H1 (cell line): Measurements from ENCODE around the gene RAD54L. TPM values are rescaled to one million over a fixed set of nuclear protein-coding genes. Genes with fewer than 3 reads are reported as not detected.

Experiments used
- NRF1 ChIP-seq: IDR thresholded peaks from 2 replicates; pipeline ENCODE4 v1.6.1; 2011; ENCODE audit warnings: mild to moderate bottlenecking, low read depth, low read length, improper control_type of control experiment
- polyA plus RNA-seq, 7 experiments: library from polyadenylated mRNA; depleted of rRNA in 3 of 7; stranded (reverse) in 5 of 7; unstranded in 2 of 7; fragments of >200 nt in 5 of 7; fragments of 200-250 nt in 2 of 7; gene quantifications; 1 replicate in 5 of 7; 2 replicates in 1 of 7; 4 replicates in 1 of 7; pipeline versions ENCODE4 v1.2.1 to v1.2.3, GENCODE V29; 2011 to 2013; ENCODE audit warnings: missing spikeins in 2 of 7, mixed read lengths in 2 of 7
- total RNA-seq: library from RNA; stranded (reverse); fragmentation: NEBNext Ultra II Directional; extraction: Animal tissue kit (Norgen Biotek cat#: 25700); gene quantifications from 2 replicates; pipeline ENCODE4 v1.2.1, GENCODE V29; 2021

The RAD54L gene
- total and polyA plus RNA-seq, 2 of the 8 experiments (the other 6 are each of a cell fraction or from before 2014, with no cell fraction given) = 43.5 to 50.3 TPM

DNA sequence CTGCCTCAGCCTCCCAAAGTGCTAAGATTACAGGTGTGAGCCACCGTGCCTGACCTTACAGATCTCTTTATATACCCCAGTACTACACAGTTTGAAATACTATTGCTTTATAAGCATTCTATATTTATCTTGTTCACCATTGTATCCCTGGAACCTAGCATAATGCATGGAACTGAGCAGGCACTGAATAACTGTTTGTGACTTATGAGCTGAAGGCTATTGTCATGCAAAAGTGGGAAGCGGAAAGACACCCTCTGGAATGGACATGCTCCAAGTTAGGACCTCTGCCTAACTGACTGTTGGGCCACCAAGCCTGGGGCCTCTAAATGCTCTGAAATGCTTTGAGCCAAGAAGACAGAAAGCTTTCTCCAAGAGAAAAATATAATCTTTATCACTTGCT is 47.7 kb downstream of the RAD54L start (continued):
- no peak for TF ChIP-seq NRF1
- TF ChIP-seq, all 59 proteins: peak for 0
